T-helper 1 cell treated with Interleukin-12 subunit alpha and Interleukin-12 subunit beta and Interleukin-4 antibody, amounts not matched to agents 30 μg/mL and 1 μg/mL, for 36 hours (primary cell): Measurements from ENCODE around the gene LHFPL6.

Source experiments
- H3K27ac Mint-ChIP-seq: one replicate; pipeline ENCODE4 v1.8.0; 2021; ENCODE audit warnings: mild to moderate bottlenecking, mixed read lengths
- H3K27me3 Mint-ChIP-seq: one replicate; pipeline ENCODE4 v1.8.0; 2021; ENCODE audit warnings: low read depth, mixed read lengths
- H3K36me3 Mint-ChIP-seq: one replicate; pipeline ENCODE4 v1.8.0; 2021; ENCODE audit warnings: low read depth, mixed read lengths
- H3K4me1 Mint-ChIP-seq: one replicate; pipeline ENCODE4 v1.8.0; 2021; ENCODE audit warnings: low read depth, mixed read lengths
- H3K4me3 Mint-ChIP-seq: one replicate; pipeline ENCODE4 v1.8.0; 2021; ENCODE audit warnings: mild to moderate bottlenecking, moderate library complexity, mixed read lengths
- H3K9me3 Mint-ChIP-seq: one replicate; pipeline ENCODE4 v1.8.0; 2021; ENCODE audit warnings: mixed read lengths

Gene LHFPL6

GRCh38 chr13:39501702-39502324 lies 101.2 kb downstream of the LHFPL6 start:
- H3K36me3 Mint-ChIP-seq, result no peaks in the 10 kb centered on the region
- H3K27me3 Mint-ChIP-seq, result peaks cover 7% of the 10 kb centered on the region
- H3K27ac Mint-ChIP-seq, result no peak overlapping the region
- H3K9me3 Mint-ChIP-seq, result no peaks in the 10 kb centered on the region
- no peak overlapping the region for H3K4me3 Mint-ChIP-seq
- no peaks in the 10 kb centered on the region for H3K4me1 Mint-ChIP-seq

- Mint-ChIP-seq H3K27me3 (peaks cover under 1% of the 10 kb centered on the region), H3K4me1 (no peaks in the 10 kb centered on the region), H3K9me3 (no peaks in the 10 kb centered on the region), H3K27ac (peak overlapping the region; percentile 6), H3K4me3 (no peak overlapping the region), H3K36me3 (no peaks in the 10 kb centered on the region)
Measured at GRCh38 chr13:39499604-39500003, 103.4 kb downstream of the LHFPL6 start.

- Mint-ChIP-seq H3K4me1 (no peaks in the 10 kb centered on the region), H3K27ac (no peak overlapping the region), H3K4me3 (no peak overlapping the region), H3K27me3 (no peaks in the 10 kb centered on the region), H3K36me3 (no peaks in the 10 kb centered on the region), H3K9me3 (no peaks in the 10 kb centered on the region)
Measured at GRCh38 chr13:39498471-39499114, 104.4 kb downstream of the LHFPL6 start.

GRCh38 chr13:39496506-39496905 lies 106.5 kb downstream of the LHFPL6 start:
- no peak overlapping the region for H3K4me3 Mint-ChIP-seq
- H3K27ac Mint-ChIP-seq, result no peak overlapping the region
- H3K4me1 Mint-ChIP-seq, result no peaks in the 10 kb centered on the region
- no peaks in the 10 kb centered on the region for H3K36me3 Mint-ChIP-seq
- H3K27me3 Mint-ChIP-seq, result no peaks in the 10 kb centered on the region
- no peaks in the 10 kb centered on the region for H3K9me3 Mint-ChIP-seq

GRCh38 chr13:39494633-39495032 lies 108.4 kb downstream of the LHFPL6 start:
- Mint-ChIP-seq H3K4me1 (no peaks in the 10 kb centered on the region), H3K27ac (no peak overlapping the region), H3K36me3 (no peaks in the 10 kb centered on the region), H3K4me3 (no peak overlapping the region), H3K27me3 (no peaks in the 10 kb centered on the region), H3K9me3 (no peaks in the 10 kb centered on the region)

GRCh38 chr13:39494006-39494405 lies 109.0 kb downstream of the LHFPL6 start:
- no peak overlapping the region for H3K4me3 Mint-ChIP-seq
- H3K4me1 Mint-ChIP-seq, result no peaks in the 10 kb centered on the region
- no peak overlapping the region for H3K27ac Mint-ChIP-seq
- H3K27me3 Mint-ChIP-seq, result no peaks in the 10 kb centered on the region
- no peaks in the 10 kb centered on the region for H3K9me3 Mint-ChIP-seq
- no peaks in the 10 kb centered on the region for H3K36me3 Mint-ChIP-seq

- H3K27ac Mint-ChIP-seq, result no peak overlapping the region
- H3K9me3 Mint-ChIP-seq, result no peaks in the 10 kb centered on the region
- H3K36me3 Mint-ChIP-seq, result no peaks in the 10 kb centered on the region
- H3K4me1 Mint-ChIP-seq, result no peaks in the 10 kb centered on the region
- no peak overlapping the region for H3K4me3 Mint-ChIP-seq
- H3K27me3 Mint-ChIP-seq, result no peaks in the 10 kb centered on the region
Measured at GRCh38 chr13:39490136-39490535, 112.9 kb downstream of the LHFPL6 start.

- H3K36me3 Mint-ChIP-seq, result no peaks in the 10 kb centered on the region
- no peak overlapping the region for H3K27ac Mint-ChIP-seq
- H3K27me3 Mint-ChIP-seq, result peaks cover 7% of the 10 kb centered on the region
- no peaks in the 10 kb centered on the region for H3K4me1 Mint-ChIP-seq
- H3K4me3 Mint-ChIP-seq, result no peak overlapping the region
- H3K9me3 Mint-ChIP-seq, result no peaks in the 10 kb centered on the region
Measured at GRCh38 chr13:39486758-39487157, 116.2 kb downstream of the LHFPL6 start.

GRCh38 chr13:39485314-39485700 lies 117.7 kb downstream of the LHFPL6 start:
- Mint-ChIP-seq H3K4me1 (no peaks in the 10 kb centered on the region), H3K36me3 (no peaks in the 10 kb centered on the region), H3K9me3 (no peaks in the 10 kb centered on the region)

GRCh38 chr13:39484506-39485313 lies 118.3 kb downstream of the LHFPL6 start:
- Mint-ChIP-seq H3K4me1 (no peaks in the 10 kb centered on the region), H3K27ac (no peak overlapping the region), H3K36me3 (no peaks in the 10 kb centered on the region), H3K27me3 (peaks cover 7% of the 10 kb centered on the region), H3K9me3 (no peaks in the 10 kb centered on the region), H3K4me3 (no peak overlapping the region)

More at GRCh38 chr13:39485314-39485700, 117.7 kb downstream of the LHFPL6 start:
- peaks cover 7% of the 10 kb centered on the region for H3K27me3 Mint-ChIP-seq
- H3K27ac Mint-ChIP-seq, result no peak overlapping the region
- no peak overlapping the region for H3K4me3 Mint-ChIP-seq

GRCh38 chr13:39483326-39483725 lies 119.7 kb downstream of the LHFPL6 start:
- Mint-ChIP-seq H3K4me1 (no peaks in the 10 kb centered on the region), H3K9me3 (no peaks in the 10 kb centered on the region), H3K27ac (no peak overlapping the region), H3K4me3 (no peak overlapping the region), H3K36me3 (no peaks in the 10 kb centered on the region), H3K27me3 (peaks cover 7% of the 10 kb centered on the region)

GRCh38 chr13:39481491-39481890 lies 121.5 kb downstream of the LHFPL6 start:
- no peaks in the 10 kb centered on the region for H3K4me1 Mint-ChIP-seq
- H3K27me3 Mint-ChIP-seq, result peaks cover 7% of the 10 kb centered on the region
- H3K4me3 Mint-ChIP-seq, result no peak overlapping the region
- no peaks in the 10 kb centered on the region for H3K36me3 Mint-ChIP-seq
- no peaks in the 10 kb centered on the region for H3K9me3 Mint-ChIP-seq
- H3K27ac Mint-ChIP-seq, result no peak overlapping the region

GRCh38 chr13:39474600-39474999 lies 128.4 kb downstream of the LHFPL6 start:
- no peaks in the 10 kb centered on the region for H3K27me3 Mint-ChIP-seq
- no peak overlapping the region for H3K4me3 Mint-ChIP-seq
- no peaks in the 10 kb centered on the region for H3K9me3 Mint-ChIP-seq
- no peaks in the 10 kb centered on the region for H3K36me3 Mint-ChIP-seq
- no peaks in the 10 kb centered on the region for H3K4me1 Mint-ChIP-seq
- H3K27ac Mint-ChIP-seq, result no peak overlapping the region

GRCh38 chr13:39469676-39470075 lies 133.3 kb downstream of the LHFPL6 start:
- no peak overlapping the region for H3K4me3 Mint-ChIP-seq
- H3K27ac Mint-ChIP-seq, result no peak overlapping the region
- H3K27me3 Mint-ChIP-seq, result no peaks in the 10 kb centered on the region
- no peaks in the 10 kb centered on the region for H3K9me3 Mint-ChIP-seq
- H3K4me1 Mint-ChIP-seq, result no peaks in the 10 kb centered on the region
- H3K36me3 Mint-ChIP-seq, result no peaks in the 10 kb centered on the region

GRCh38 chr13:39468306-39468705 lies 134.7 kb downstream of the LHFPL6 start:
- H3K9me3 Mint-ChIP-seq, result no peaks in the 10 kb centered on the region
- no peaks in the 10 kb centered on the region for H3K4me1 Mint-ChIP-seq
- no peak overlapping the region for H3K4me3 Mint-ChIP-seq
- no peaks in the 10 kb centered on the region for H3K27me3 Mint-ChIP-seq
- no peak overlapping the region for H3K27ac Mint-ChIP-seq
- H3K36me3 Mint-ChIP-seq, result no peaks in the 10 kb centered on the region
